Transverse colon (tissue), 4 donors: ENCODE measurements around the gene PAQR5. TPM values are rescaled to one million over a fixed set of nuclear protein-coding genes. Genes with fewer than 3 reads are reported as not detected.

Source experiments
- DNase-seq: peaks from one replicate; pipeline ENCODE4 v3.0.0-alpha.2; 2019
- H3K27ac ChIP-seq, 4 donors: fragments of 200-600 bp; sonication (generic); 2 replicates each; pipeline ENCODE4 v1.5.1; 2016 to 2018; ENCODE audit warnings: inconsistent platforms in 4 of 4
- H3K27me3 ChIP-seq: fragments of 200-600 bp; sonication (generic); 2 replicates; pipeline ENCODE4 v1.5.1; 2017; ENCODE audit warnings: inconsistent platforms
- H3K36me3 ChIP-seq, 4 donors: fragments of 200-600 bp; sonication (generic); 2 replicates each; pipeline ENCODE4 v1.5.1; 2017 to 2019; ENCODE audit warnings: inconsistent platforms in 4 of 4
- H3K4me1 ChIP-seq, 4 donors: fragments of 200-600 bp; sonication (generic); 2 replicates each; pipeline ENCODE4 v1.5.1; 2017 to 2020; ENCODE audit warnings: inconsistent platforms in 4 of 4
- H3K4me3 ChIP-seq, 4 donors: fragments of 200-600 bp; sonication (generic); 1 replicate in 1 of 4; 2 replicates in 3 of 4; pipeline versions ENCODE4 v1.5.1 to v1.6.1; 2017 to 2019; ENCODE audit warnings: inconsistent platforms in 4 of 4
- H3K9me3 ChIP-seq, 2 donors: fragments of 200-600 bp; sonication (generic); 2 replicates each; pipeline ENCODE4 v1.5.1; 2017 to 2019; ENCODE audit warnings: inconsistent platforms in 2 of 2
- EP300 ChIP-seq: sonication (generic); formaldehyde crosslinking; IDR thresholded peaks from one replicate; pipeline ENCODE4 v1.6.1; 2017; ENCODE audit warnings: antibody characterized with exemption, low read depth
- POLR2A ChIP-seq: fragments of 450-650 bp; IDR thresholded peaks from one replicate; pipeline ENCODE4 v1.6.1; 2016; ENCODE audit warnings: antibody characterized with exemption, mild to moderate bottlenecking, moderate library complexity
- POLR2AphosphoS5 ChIP-seq, 3 donors: sonication (generic); formaldehyde crosslinking; IDR thresholded peaks; one replicate each; pipeline ENCODE4 v1.6.1; 2016; ENCODE audit warnings: antibody characterized with exemption in 3 of 3
- WGBS, 2 donors: methylation state at CpG; one replicate each; pipeline ENCODE4 v1.1.5; 2018; ENCODE audit warnings: low coverage in 1 of 2; 5-methylcytosine and 5-hydroxymethylcytosine counted together
- in situ Hi-C, 4 donors: fragments of 200-750 bp; cut with MboI; loops; one replicate each; pipeline versions ENCODE4 v1.15.0 to v1.15.1; 2017; ENCODE audit warnings: low sequenced_read_pairs in 3 of 4, low pct_ligation_motif_present in 1 of 4, low pct_unique_long_range_greater_than_20kb in 1 of 4
- intact Hi-C: fragments of 100-400 bp; cut with DNase I; formaldehyde crosslinking; loops from one replicate; pipeline ENCODE4 v1.15.1; 2023; ENCODE audit warnings: low total_unique reads
- total RNA-seq, 4 donors: library from RNA; depleted of rRNA; stranded (reverse); fragments of >200 nt; gene quantifications; one replicate each; pipeline ENCODE4 v1.1.0, GENCODE V29; 2016
- TF ChIP-seq, protein P1 (sequence below), 5 experiments: fragments of 200-600 bp in 3 of 5; fragments of 450-650 bp in 2 of 5; sonication (generic) in 3 of 5; IDR thresholded peaks; 1 replicate in 2 of 5; 2 replicates in 3 of 5; pipeline ENCODE4 v1.5.1; 2016 to 2017; ENCODE audit warnings: antibody characterized with exemption in 5 of 5, inconsistent platforms in 3 of 5, mild to moderate bottlenecking in 2 of 5, moderate library complexity in 1 of 5

Gene PAQR5
- total RNA-seq, 4 donors from 2014 or later, result 21.1 to 80.0 (median 48.9) TPM

DNA sequence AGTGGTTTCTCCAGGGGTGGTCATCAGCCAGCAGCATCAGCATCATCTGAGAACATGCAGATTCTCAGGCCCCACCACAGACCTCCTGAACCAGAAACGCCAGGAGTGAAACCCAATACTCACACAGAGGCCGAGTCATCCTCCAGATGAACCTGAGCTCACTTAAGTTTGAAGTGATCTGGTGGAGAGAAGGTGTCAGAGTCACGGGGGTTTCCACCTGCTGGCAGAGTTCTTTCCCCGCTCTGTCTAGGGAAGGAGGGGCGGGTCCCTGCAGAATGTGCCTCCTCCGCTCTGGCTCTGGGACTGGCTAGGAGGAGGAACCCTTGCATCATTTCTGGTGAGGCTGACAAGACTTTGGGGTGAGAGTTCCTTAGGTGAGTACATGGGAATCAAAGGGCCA is 102.1 kb downstream of the PAQR5 start:
- WGBS, 2 donors, result 92% methylated on average over 6 of the region's 6 CpGs; no CpG with 5 or more reads in 1 of the 2 donors
- H3K27ac ChIP-seq, result no peak overlapping the region
- H3K27me3 ChIP-seq, result no peaks in the 10 kb centered on the region
- H3K4me3 ChIP-seq, result no peak overlapping the region
- H3K9me3 ChIP-seq, result no peaks in the 10 kb centered on the region
- TF ChIP-seq POLR2AphosphoS5 (IDR thresholded peaks at IDR 0.05) (no peak), POLR2A (no peak), EP300 (no peak)
- TF ChIP-seq, protein P1, sequence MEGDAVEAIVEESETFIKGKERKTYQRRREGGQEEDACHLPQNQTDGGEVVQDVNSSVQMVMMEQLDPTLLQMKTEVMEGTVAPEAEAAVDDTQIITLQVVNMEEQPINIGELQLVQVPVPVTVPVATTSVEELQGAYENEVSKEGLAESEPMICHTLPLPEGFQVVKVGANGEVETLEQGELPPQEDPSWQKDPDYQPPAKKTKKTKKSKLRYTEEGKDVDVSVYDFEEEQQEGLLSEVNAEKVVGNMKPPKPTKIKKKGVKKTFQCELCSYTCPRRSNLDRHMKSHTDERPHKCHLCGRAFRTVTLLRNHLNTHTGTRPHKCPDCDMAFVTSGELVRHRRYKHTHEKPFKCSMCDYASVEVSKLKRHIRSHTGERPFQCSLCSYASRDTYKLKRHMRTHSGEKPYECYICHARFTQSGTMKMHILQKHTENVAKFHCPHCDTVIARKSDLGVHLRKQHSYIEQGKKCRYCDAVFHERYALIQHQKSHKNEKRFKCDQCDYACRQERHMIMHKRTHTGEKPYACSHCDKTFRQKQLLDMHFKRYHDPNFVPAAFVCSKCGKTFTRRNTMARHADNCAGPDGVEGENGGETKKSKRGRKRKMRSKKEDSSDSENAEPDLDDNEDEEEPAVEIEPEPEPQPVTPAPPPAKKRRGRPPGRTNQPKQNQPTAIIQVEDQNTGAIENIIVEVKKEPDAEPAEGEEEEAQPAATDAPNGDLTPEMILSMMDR (IDR thresholded peaks at IDR 0.05), result no peak
- no peaks in the 10 kb centered on the region for H3K4me1 ChIP-seq
- DNase-seq, result no peak
- H3K36me3 ChIP-seq, result peaks cover 0 to 7% (median 0%) of the 10 kb centered on the region in 4 donors
- intact Hi-C loops, result no loop called here
- in situ Hi-C loops, result loop anchor here in 3 of 4 donors (5.0 to 10.0 kb wide), 3 partner anchors 336 to 346 kb away; no protein-coding TSS in a partner anchor

DNA sequence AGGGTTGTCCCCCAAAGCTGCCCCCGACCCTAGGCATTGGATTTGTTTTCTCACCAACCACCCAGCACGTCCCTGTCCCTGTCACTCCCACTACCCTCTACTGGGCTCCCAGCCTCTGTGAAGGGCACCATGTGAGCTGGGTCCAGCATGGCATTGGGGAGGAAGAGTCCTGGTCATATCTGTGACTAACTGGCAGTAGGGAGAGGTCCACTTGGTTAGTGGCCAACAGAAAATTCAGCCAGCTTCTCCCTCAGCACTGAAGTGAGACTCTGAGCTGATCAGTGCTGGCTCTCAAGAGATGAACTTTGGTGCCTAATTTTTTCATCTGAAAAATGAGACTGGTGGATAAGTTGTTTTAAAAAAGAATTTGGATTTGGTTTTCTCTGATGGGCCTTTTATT is 104.1 kb downstream of the PAQR5 start:
- intact Hi-C loops (no loop called here), in situ Hi-C loops (loop anchor here in 3 of 4 donors (5.0 to 10.0 kb wide), 3 partner anchors 338 to 348 kb away; no protein-coding TSS in a partner anchor)
- peaks cover 0 to 7% (median 0%) of the 10 kb centered on the region in 4 donors for H3K36me3 ChIP-seq
- no peaks in the 10 kb centered on the region for H3K9me3 ChIP-seq
- no peak for DNase-seq
- no peak overlapping the region for H3K27ac ChIP-seq
- no peak overlapping the region for H3K4me3 ChIP-seq
- no peaks in the 10 kb centered on the region for H3K4me1 ChIP-seq
- TF ChIP-seq, protein P1 (IDR thresholded peaks at IDR 0.05), result no peak
- TF ChIP-seq POLR2AphosphoS5 (IDR thresholded peaks at IDR 0.05) (no peak), EP300 (no peak), POLR2A (no peak)
- 100% methylated on average over 2 of the region's 2 CpGs for WGBS, 2 donors
- no peaks in the 10 kb centered on the region for H3K27me3 ChIP-seq

DNA sequence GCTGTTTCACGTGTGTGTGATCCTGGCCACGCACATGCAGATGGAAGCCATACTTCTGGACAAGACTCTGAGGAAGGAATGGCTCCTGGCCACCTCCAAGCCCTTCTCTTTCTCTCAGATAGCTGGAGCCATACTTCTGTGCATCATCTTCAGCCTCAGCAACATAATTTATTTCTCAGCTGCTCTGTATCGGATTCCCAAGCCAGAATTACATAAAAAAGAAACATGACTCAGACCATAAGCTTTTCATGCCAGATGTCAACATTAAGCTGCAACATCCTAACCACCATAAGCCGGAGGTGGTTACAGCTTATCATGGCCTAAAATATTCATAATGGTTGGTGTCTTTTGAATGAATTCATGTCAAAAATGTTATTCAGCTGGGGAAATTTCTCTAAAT is 104.9 kb downstream of the PAQR5 start:
- 68 to 74% methylated on average over 4 of the region's 4 CpGs for WGBS, 2 donors
- Histone ChIP-seq H3K9me3 (no peaks in the 10 kb centered on the region), H3K4me3 (no peak overlapping the region), H3K4me1 (no peaks in the 10 kb centered on the region), H3K27me3 (no peaks in the 10 kb centered on the region), H3K36me3 (peaks cover 0 to 7% (median 0%) of the 10 kb centered on the region in 4 donors), H3K27ac (no peak overlapping the region)
- TF ChIP-seq POLR2AphosphoS5 (IDR thresholded peaks at IDR 0.05) (no peak), EP300 (no peak), POLR2A (no peak)
- TF ChIP-seq, protein P1 (IDR thresholded peaks at IDR 0.05), result no peak
- in situ Hi-C loops (loop anchor here in 3 of 4 donors (5.0 to 10.0 kb wide), 3 partner anchors 339 to 349 kb away; no protein-coding TSS in a partner anchor), intact Hi-C loops (no loop called here)
- DNase-seq, result no peak

DNA sequence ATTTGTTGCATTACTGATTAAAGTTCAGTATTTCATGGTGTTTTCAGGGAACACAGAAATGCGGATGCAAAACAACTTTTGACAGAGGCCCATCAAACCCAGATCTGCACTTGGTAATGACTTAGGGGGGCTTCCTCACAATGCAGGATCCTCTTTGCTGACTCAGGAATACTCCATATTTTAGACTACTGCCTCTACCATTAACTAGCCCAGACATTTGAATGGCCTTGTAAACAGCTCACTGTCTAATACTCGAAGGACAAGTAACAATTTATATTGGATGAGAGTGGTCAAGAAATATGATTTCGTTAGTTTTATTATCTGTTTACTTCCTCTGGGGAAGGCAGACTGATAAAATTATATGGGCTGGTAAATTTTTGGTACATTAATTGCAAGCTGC is 106.4 kb downstream of the PAQR5 start:
- no peaks in the 10 kb centered on the region for H3K4me1 ChIP-seq
- no peak for DNase-seq
- WGBS, 2 donors, result 55 to 67% methylated on average over 3 of the region's 3 CpGs
- H3K9me3 ChIP-seq, result no peaks in the 10 kb centered on the region
- intact Hi-C loops, result no loop called here
- in situ Hi-C loops, result loop anchor here in 2 of 4 donors (10.0 kb wide), 2 partner anchors 340 to 350 kb away; no protein-coding TSS in a partner anchor
- no peak overlapping the region for H3K27ac ChIP-seq
- H3K4me3 ChIP-seq, result no peak overlapping the region
- peaks cover 0 to 7% (median 0%) of the 10 kb centered on the region in 4 donors for H3K36me3 ChIP-seq
- TF ChIP-seq, protein P1 (IDR thresholded peaks at IDR 0.05), result no peak
- TF ChIP-seq EP300, result no peak
- no peak for TF ChIP-seq POLR2AphosphoS5 (IDR thresholded peaks at IDR 0.05)
- no peak for TF ChIP-seq POLR2A
- no peaks in the 10 kb centered on the region for H3K27me3 ChIP-seq
